ENCODE results near the gene DIAPH3.
A peak's percentile ranks its signal among the peaks of the same experiment; 100 is the strongest.
"Not testable (repeated sequence)": the region's sequence is repeated elsewhere in the genome, so short reads cannot be mapped to it uniquely, and the experiment has no call there.

The DIAPH3 gene

GRCh38 chr13:60093425-60094019, 70.2 kb downstream of the DIAPH3 start:
- DNase-seq = no peak

- DNase-seq = no peak
Measured at GRCh38 chr13:60091573-60091972, 72.2 kb downstream of the DIAPH3 start.

- DNase-seq = peak; percentile 56
Measured at GRCh38 chr13:60090574-60090973, 73.2 kb downstream of the DIAPH3 start.

GRCh38 chr13:60083780-60084179, 79.9 kb downstream of the DIAPH3 start:
- DNase-seq = not testable (repeated sequence)

- DNase-seq = peak; percentile 16
Measured at GRCh38 chr13:60080850-60081249, 82.9 kb downstream of the DIAPH3 start.

GRCh38 chr13:60078226-60078625, 85.5 kb downstream of the DIAPH3 start:
- no peak for DNase-seq

- DNase-seq = peak; percentile 58
Measured at GRCh38 chr13:60075850-60076249, 87.9 kb downstream of the DIAPH3 start.

GRCh38 chr13:60074397-60074796, 89.3 kb downstream of the DIAPH3 start:
- no peak for DNase-seq

- DNase-seq = no peak
Measured at GRCh38 chr13:60066226-60066625, 97.5 kb downstream of the DIAPH3 start.

GRCh38 chr13:60062502-60062901, 101.2 kb downstream of the DIAPH3 start:
- no peak for DNase-seq

GRCh38 chr13:60061737-60062136, 102.0 kb downstream of the DIAPH3 start:
- no peak for DNase-seq

GRCh38 chr13:60051754-60052285, 111.9 kb downstream of the DIAPH3 start:
- no peak for DNase-seq

GRCh38 chr13:60048353-60048752, 115.4 kb downstream of the DIAPH3 start:
- DNase-seq = not testable (repeated sequence)

- DNase-seq = peak; percentile 9
Measured at GRCh38 chr13:60047918-60048317, 115.8 kb downstream of the DIAPH3 start.

GRCh38 chr13:60044321-60044720, 119.4 kb downstream of the DIAPH3 start:
- no peak for DNase-seq

GRCh38 chr13:60043262-60043661, 120.5 kb downstream of the DIAPH3 start:
- no peak for DNase-seq

GRCh38 chr13:60040668-60041067, 123.1 kb downstream of the DIAPH3 start:
- DNase-seq = not testable (repeated sequence)

GRCh38 chr13:60035874-60036273, 127.9 kb downstream of the DIAPH3 start:
- no peak for DNase-seq

- no peak for DNase-seq
Measured at GRCh38 chr13:60032851-60033250, 130.9 kb downstream of the DIAPH3 start.

GRCh38 chr13:60028021-60028420, 135.7 kb downstream of the DIAPH3 start:
- DNase-seq = no peak

- DNase-seq = no peak
Measured at GRCh38 chr13:60026286-60026685, 137.4 kb downstream of the DIAPH3 start.

GRCh38 chr13:60020288-60020687, 143.4 kb downstream of the DIAPH3 start:
- DNase-seq = no peak

GRCh38 chr13:60019119-60019993, 144.4 kb downstream of the DIAPH3 start:
- DNase-seq = no peak

GRCh38 chr13:60018536-60018935, 145.2 kb downstream of the DIAPH3 start:
- no peak for DNase-seq

Measured in fibroblast of skin of back (primary cell).